GM04504 (cell line): ENCODE measurements around the gene METRN.
A peak's percentile ranks its signal among the peaks of the same experiment; 100 is the strongest.

Source experiments
- DNase-seq: peaks from one replicate; pipeline ENCODE4 v3.0.0-alpha.2; 2012; ENCODE audit warnings: low read depth

The METRN gene

DNA sequence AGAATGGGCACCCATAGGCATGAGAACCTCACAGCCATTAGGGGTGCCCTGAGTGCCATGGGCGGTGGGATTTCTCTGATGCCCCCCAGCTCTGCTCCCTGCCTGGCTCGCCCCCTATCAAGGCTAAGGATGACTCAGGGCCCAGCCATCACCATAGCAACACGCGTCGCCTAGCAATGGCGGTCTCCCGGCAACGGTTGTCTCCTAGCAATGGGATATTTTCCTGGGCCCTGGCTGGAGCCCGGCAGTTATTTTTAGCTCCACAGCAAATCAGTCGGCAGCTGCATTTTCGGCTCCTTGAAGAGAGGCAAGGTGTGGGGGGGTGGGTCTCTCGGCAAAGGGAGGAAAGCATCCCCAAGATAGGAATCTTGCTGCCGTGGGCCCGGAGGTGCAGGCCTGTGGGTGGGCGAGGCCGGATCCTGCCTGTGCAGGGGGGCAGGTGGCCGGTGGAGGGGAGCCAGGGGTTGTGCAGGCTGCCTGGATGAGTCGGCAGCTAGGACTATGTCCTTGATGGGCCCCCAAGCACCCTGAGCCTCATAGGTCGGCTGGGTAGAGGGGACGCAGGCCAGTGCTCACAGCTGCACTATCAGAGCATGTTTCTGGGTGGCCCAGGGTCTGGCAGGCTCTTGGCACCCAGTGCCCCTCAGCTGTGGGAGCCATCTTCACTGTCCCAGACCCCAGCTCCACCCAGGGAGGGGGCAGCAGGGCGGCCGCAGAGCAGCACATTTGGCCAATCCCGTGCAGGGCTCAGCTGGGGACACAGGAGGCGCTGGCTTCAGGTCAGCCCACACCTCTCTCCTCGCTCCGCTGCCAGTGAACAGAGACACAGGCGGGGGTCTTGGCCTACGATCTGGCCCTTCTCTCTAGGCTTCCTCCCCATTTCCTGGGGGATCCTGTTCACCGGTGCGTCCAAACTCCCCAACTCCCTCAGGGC, 5.1 kb upstream of the METRN start:
- no peak for DNase-seq

DNA sequence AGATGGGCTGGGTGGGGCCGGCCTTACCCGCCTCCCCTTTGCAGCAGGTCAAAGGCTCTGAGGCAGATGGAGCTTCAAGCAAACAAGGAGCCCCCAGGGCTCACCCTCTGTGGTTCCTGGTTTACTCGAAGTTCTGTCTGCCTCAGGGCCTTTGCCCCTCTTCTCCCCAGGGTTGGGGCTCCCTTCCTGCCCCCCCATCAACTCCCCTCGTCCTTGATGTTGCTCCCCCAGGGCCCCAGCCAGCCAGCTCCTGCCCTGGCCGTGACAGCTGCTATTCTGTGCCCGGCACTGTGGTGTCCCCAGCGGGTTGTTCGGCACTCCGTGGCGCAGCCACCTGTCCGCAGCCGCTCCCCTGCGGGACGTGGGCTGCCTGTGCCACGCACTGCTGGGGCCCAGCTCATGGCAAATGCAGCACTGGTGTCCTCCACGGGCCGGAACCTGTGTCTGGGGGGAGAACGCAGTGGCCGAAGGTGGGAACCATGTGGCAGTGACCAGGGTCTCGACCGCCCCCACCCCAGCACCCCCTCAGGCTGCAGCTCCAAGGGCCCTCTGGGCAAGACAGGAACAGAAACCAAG, 4.3 kb upstream of the METRN start:
- no peak for DNase-seq

DNA sequence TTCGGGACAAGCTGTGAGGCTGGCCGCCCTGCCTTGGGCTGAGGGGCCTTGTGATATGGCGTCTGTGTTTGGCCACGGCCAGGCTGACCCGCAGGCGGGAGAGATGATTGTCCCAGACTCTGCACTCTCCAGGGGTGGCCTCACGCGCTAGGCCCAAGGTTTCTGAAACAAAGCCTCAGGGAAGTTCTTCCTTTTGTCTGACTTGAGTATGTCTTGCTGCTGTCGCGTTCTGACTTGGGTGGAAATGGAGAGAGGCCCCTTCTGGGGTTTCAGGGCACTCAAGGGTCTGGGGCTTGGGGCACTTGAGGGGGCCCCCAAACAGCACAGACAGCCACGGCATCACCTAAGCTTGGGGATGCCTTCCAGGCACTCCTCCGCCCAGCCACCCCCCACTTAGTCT, 3.8 kb upstream of the METRN start:
- no peak for DNase-seq

DNA sequence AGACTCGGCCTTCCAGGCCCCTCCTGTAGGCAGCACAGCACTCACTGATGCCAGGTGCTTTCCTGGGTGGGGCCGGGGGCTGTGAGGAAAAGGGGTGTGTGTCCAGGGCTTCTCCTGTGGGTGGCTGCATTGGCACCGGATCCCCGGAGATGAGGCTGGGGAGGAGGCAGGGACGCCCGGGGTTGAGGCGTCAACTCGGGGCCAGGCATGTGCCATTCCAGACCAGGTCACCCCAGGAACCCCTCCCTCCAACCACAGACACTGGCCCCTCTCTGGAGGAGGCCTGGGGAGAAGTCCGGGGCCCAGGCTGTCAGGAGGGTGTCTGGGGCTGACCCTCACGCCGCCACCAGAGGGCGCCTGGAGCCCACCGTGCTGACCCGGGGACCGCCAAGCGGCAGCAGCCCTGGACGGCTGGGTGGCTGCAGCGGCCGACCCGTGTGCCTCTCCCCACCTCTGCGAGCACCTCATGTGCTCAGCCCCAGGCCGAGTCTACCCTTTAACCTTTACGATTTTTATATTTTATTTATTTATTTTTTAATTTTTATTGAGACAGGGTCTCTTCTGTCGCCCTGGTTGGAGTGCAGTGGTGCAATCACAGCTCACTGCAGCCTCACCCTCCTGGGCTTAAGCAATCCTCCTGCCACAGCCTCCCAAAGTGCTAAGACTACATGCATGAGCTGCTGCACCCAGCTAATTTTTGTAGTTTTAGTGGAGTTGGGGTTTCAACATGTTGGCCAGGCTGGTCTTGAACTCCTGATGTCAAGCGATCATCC, 3.2 kb upstream of the METRN start:
- DNase-seq = no peak

DNA sequence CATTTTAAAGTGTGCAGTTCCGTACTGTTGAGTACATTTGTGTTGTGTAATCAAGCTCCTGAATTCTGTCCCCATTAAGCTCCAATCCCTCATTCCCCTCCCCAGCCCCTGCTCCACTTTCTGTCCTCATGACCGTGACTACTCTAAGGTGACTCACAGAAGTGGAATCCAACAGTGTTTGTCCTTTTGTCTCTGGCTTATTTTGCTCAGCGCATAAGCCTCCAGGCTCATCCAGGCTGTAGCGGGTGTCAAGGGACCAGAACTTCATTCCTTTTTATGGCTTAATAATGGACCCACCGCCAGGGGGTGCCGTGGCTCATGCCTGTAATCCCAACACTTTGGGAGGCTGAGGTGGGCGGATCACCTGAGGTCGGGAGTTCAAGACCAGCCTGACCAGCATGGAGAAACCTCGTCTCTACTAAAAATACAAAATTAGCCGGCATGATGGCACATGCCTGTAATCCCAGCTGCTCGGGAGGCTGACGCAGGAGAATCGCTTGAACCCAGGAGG, 2.1 kb upstream of the METRN start:
- DNase-seq = peak; percentile 89

DNA sequence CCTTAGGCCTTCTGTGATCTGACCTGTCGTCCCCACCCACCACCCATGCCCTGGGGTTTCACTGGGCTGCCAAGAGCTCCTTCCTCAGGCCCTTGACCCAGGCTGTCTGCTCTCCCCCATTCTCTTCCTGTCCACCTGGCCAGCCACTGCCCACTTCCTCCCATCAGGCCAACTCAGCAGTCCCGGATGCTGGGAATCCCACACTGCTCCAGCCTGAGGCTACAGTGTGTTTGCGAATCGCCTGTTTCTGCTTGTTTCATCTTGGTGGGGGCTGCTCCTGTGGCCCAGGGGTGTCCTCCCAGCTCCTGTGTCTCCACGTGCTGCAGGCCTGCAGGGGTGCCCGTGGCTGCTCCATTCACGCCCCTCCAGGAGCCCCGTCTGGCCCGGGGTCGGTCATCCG, 839 bp upstream of the METRN start:
- DNase-seq = no peak

DNA sequence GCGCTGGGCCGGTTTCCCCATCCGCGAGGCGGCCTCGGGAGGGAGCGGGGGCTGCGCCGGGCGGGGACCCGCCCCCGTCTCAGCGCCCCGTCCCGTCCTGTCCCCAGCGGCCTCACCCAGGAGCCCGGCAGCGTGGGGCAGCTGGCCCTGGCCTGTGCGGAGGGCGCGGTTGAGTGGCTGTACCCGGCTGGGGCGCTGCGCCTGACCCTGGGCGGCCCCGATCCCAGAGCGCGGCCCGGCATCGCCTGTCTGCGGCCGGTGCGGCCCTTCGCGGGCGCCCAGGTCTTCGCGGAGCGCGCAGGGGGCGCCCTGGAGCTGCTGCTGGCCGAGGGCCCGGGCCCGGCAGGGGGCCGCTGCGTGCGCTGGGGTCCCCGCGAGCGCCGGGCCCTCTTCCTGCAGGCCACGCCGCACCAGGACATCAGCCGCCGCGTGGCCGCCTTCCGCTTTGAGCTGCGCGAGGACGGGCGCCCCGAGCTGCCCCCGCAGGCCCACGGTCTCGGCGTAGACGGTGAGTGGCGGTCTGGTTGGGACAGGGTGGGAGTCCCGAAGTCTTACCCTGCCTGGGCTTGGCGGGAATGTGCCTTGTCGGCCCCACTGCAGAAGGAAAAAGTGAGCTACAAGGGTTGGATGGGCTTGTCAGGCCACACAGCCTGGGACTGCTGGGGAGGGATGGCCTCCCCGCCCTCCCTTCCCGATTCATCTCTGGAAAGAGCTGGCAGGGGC, 720 bp downstream of the METRN start:
- DNase-seq = no peak

DNA sequence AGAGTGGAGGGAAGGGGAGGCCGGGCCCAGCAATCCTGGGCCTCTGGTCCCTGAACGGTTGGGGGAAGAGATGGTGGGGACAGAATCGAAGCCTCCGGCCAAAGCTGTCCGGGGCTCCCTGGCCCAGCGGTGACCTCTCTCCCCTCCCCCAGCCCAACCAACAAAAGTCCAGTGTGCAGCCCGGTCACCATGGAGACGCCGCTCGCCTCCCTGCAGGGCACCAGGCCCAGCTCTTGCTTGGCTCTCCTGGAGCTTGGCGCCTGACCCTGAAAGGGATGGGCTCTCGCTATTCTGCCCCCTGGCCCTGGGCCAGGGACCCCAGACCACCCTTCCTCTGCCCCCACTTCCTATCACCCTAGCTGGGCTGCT, 1.3 kb downstream of the METRN start:
- no peak for DNase-seq

DNA sequence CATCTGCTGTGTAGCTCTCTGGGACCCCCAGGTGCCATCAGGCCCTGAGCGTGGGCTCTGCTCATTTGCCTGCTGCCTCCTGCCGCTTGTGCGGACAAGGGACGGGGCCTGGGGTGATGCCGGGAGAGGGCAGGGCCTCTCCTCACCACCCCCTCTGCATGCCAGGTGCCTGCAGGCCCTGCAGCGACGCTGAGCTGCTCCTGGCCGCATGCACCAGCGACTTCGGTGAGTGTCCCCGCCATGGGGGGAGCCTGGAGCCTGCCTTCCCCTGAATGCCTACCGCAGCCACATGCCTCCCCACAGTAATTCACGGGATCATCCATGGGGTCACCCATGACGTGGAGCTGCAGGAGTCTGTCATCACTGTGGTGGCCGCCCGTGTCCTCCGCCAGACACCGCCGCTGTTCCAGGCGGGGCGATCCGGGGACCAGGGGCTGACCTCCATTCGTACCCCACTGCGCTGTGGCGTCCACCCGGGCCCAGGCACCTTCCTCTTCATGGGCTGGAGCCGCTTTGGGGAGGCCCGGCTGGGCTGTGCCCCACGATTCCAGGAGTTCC, 1.9 kb downstream of the METRN start:
- DNase-seq = no peak

DNA sequence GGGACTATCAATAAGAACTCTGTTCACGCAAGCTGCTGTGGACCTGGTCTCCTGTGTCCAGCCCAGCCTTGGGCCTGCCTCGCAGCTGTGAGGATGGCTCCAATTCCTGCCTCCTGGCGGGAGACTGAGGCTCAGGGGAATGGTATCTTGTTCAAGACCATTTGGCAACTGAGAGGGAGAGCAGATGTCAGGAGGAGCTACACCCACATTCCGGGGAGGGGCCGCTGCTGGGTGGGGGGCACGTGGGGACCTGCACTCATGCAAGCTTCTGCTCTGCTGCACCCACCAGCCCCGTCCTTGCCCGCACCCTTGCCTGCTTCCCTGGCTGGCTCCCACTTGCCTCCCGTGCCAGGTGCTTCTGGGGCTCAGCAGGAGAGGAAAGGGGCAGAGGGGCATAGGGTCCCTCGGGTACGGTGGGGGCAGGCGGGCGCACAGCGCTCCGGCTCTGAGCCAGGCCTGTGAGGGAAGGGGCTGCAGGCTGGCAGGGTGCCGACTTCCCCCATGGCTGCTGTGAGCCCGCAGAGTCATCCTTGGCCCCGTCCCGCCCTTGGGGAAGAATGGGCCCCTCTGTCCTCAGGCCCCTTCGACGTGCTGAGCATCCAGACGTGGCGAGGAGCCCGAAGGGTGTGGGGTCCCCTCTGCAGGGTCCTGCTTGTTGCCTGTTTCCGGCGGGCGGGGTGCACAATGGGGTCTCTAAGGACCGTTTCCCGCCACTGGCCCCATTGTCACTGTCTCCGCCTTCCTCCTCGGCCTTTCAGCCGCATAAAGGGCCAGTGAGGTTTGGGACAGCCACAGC, 2.7 kb downstream of the METRN start:
- DNase-seq = no peak

DNA sequence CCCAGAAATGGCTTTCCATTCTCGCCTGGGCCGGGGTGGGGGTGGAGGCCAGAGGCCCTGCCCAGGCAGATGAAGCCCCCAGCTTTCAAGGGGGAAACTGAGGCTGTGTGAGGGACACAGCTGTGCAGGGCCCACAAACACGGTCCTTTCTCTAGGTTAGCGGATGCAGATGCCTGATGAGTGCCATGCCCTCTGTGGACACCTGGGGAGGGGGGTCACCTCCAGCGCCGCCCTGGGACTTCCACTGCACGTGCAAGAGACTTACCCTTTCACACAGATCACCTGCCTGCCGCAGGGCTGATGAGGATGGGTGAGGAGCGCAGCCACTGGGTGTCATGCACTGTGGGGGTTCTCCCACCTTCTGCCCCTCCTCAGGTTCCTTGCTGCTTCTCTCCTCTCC, 3.5 kb downstream of the METRN start:
- no peak for DNase-seq

DNA sequence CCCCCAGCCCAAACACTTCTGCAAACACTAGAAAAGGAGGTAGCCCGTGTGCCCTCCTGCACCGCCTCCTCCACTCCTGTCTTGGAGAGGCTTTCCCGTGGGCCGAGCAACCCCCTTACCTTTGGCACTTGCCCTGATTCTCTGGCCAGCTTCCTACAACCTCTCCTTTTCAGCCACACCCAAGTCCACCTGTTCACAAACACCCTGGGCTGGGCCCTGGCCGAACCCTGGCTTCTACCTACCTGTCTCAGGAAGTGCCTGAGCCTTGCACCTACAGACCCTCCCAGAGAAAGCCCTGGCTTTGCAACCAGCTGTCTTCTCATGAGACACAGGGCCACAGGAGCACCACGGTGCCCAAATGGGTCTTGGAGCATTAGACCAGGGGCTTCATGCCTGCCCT, 4.0 kb downstream of the METRN start:
- DNase-seq = no peak

DNA sequence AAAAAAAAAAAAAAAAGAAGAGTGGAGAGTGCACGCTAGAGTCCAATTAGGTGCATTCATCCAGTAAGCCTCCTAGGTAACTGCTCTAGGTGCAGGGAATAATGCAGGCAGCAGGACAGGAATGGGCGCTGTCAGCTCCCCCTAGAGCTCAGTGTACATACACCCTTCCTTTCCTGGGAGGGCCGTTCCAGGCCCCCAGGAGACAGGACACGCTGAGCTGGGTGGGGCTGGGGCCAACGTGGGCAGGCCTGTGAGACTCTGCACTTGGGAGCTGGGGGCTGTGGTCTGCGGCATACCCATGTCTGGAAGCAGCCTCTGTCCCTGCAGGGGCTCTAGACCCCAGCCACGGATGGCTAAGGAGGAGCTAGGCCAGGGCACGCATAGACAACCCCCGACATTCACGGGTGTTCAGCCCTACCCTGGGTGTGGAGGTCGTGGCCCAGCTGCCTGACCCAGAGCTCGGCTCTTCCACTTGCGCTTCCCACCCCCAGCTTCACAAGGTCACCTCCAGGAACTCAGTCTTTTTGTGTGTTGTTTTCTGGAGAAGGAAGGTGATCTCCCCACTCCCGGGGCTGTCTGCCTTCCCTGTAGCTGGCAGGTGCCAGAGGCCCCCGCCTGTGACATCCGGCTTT, 5.0 kb downstream of the METRN start:
- no peak for DNase-seq

DNA sequence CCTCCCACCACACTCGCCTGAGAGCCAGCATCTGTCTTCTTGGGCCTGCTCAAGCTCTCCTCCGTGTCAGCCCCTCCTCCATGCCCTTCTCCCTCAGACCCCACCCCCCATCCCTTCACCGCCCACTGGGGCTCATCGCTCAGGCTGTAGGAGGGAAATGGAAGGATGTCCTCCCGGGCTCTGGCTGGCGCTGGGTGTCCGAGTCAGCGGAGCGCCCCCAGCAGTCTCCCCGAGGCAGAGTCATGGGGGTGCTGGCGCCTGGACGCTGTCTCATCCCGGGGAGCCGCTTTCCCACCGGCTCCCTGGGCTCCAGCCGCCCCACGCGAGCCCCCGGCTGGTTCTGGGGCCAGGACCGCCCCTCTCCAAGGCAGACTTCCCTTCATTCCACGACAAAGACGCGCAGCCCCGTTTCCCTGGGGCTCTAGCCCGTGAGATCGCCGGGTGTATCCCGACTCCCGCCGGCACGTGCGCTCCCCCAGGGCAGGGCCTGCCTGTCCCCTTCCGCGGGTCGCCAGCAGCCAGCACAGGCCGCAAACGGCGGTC, 5.6 kb downstream of the METRN start:
- no peak for DNase-seq

DNA sequence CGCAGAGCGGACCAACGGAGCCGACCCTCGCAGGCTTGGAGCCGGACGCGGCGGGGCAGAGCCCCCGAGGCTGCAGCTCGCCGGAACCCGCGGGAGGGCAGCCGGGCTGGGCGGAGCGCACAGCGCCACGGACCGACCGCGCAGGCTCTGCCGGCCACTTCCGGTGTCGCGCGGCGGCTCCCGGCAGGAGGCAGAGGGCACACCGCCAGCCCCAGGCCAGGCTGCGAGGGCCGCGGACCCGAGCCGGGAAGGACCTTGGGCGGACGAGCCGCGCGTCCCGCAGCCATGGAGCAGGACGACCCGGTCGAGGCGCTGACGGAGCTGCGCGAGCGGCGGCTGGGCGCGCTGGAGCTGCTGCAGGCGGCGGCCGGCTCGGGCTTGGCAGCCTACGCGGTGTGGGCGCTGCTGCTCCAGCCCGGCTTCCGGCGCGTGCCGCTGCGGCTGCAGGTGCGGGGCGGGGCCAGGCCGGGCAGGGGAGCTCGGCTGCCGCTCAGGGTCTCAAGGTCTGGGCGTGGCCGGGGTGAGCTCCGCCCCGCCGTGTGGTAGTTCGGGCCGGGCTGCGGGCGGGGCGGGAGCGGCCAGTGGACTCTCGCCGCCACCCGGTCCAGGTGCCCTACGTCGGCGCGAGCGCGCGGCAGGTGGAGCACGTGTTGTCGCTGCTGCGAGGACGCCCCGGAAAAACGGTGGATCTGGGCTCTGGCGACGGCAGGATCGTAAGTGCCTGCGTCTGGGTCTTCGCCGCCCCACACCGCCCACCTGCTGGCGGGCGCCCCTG, 6.3 kb downstream of the METRN start, which contains the start of gene ANTKMT:
ANTKMT (plus strand) TSS at position 157 of the 775 bp plus-strand sequence; CDS start at position 286, 129 bp downstream.
- no peak for DNase-seq

DNA sequence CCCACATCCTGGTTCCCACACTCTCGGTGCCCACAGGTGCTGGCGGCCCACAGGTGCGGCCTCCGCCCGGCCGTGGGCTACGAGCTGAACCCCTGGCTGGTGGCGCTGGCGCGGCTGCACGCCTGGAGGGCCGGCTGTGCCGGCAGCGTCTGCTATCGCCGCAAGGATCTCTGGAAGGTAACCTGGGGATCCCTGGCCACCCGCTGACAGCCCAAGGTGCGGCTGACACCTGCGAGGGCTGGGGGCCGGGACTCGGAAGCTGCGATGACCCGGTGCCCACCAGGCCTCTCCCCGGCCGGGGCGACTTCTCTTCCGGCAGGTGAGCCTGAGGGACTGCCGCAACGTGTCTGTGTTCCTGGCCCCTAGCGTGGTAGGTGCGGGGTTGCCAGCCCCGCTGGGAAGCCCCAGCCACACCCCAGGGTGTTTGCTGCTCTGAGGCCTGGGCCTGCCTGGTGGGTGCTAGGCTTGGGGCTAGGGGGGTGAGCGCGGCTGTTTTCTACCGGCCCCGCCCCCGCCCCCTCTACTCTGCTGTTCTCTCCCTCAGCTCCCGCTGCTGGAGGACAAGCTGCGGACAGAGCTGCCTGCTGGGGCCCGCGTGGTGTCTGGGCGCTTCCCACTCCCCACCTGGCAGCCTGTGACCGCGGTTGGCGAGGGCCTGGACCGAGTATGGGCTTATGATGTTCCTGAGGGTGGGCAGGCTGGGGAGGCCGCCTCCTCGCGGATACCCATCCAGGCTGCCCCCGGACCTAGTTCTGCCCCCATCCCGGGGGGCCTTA, 7.0 kb downstream of the METRN start:
- DNase-seq = no peak

DNA sequence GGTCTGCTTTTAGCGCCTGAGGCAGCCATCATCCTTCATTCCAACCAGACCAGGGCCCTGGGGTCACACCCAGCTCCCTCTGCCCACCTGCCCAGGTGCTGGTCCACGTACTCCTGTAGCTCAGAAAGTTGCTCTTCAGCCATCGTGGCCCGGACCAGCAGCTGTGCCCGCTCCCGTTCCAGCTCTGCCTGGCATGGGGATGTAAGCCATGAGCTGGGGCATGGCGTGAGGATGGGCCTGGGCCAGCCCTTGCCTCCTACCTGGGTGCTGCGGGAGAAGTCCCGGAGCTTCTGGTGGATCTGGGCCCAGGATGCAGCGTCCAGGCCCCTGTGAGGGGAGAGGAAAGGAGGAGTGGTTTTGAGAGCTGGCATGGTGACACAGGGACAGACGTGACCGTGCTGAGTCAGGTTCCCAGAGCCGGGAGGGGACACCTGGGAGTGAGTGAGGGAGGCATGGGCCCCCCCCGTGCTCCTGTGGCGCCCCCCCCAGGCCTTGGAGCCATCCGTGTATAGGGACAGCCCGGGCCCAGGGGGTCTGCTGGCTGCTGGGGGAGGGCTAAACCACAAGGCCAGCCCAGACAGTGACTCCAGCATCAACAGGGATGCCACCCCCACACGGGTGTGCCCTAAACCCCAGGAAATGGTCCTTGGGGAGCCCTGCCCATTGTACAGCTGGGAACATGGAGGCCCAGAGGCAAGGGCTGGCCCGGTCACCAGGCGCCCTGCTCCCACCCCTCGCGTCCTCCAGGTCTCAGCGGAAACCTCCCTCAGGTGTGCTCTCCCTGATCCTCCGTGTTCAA, 8.1 kb downstream of the METRN start:
- no peak for DNase-seq

DNA sequence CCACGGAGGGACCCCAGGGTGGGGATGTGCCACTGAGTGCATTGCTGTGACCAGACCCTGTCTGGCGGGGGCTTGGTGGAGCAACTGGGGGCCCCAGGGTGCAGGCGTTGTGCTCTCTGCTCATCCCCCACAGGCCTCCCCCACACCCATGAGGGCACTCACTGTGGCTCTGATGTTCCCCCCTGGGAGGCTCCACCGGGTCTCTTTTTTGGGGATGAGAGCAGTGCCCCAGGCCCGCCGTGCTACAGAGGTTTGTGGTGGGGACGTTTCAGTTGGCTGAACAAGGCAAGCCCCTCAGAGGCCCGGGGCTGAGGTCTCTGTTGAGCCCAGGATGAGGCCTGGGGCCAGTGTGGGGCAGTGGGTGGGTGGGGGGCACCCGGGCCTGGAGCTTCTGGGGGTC, 8.8 kb downstream of the METRN start:
- DNase-seq = no peak
